ENCODE measurements around the gene CACNA1C.

The CACNA1C gene

DNA sequence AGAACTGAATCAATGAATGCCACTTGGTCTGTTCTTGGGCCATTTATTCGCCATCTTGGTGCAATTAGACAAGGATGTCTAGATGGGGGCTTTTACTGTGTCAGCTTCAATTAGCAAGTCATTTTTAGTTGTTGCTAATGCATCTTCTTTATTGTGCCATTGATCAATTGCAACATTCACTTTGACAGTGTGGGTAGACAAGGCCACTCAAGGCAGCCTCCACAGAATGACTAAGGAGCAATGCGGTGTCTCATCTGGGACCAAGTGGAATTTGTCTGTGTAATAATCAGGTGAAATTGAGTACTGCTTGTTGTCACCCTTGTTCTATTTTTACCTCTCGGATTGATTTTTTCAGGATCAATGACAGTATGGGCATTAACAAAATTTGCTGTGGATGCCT lies 275.9 kb downstream of the CACNA1C start:
- DNase-seq: no peak

DNA sequence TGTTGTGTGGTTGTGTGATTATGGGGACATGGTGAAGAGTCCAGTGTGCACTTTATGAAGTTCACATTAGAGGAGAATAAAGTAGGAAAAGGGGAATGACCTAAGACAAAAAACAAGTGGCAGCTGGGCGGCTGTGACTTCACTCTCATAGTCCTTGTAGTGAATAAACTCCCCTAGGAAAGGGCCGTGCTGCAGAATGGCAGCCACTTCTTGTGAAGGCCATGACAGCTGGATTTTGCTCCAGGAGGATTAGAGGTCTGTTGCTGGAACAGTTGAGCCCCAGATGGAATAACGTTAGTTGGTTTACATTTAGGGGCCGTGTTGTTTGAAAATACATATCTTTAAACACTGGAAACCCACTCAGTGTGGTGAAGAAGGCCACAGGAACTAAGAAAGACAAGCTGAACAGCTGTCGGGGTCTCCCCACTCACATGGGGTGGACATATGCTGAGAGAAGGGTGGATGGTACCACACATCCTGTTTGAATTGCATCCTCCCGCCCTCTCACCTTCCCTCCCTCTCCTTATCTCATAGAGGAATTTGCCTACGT lies 276.9 kb downstream of the CACNA1C start:
- no peak for DNase-seq

DNA sequence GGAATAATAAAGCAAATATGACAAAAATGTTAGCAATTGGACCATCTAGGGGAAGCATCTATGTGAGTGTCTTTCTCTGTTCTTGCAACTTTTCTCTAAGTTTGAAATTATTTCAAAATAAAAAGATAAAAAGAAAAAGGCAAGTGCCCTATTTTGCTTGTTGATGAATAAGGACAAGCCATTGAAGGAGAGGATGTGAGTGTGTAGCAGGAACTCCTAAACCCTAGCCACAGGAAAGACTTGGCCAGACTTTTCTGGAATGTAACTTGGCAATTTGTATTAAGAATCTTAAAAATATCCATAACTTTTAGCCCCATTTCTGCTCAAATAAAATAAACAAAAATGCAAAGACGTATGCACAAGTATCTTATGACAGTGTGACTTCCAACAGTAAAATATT lies 279.4 kb downstream of the CACNA1C start:
- no peak for DNase-seq

DNA sequence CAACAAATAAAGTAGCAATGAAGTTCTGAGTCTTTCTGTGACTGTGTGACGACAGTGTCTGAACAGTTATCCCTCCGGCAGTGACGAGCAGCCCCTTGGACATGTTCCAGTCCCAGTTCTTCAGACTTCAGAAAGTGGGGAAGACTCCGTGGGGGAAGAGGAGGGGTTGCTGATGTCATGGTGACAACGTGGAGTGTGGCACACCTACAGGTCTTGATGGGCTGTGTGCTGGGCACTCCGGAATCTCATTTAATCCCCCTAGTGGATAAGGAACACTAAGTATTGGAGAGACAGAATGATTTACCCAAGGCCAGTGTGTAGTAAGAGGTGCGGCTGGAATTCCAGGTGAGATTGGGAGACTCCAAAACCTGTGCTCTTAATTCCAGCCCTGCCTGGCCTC lies 280.2 kb downstream of the CACNA1C start:
- DNase-seq: no peak

DNA sequence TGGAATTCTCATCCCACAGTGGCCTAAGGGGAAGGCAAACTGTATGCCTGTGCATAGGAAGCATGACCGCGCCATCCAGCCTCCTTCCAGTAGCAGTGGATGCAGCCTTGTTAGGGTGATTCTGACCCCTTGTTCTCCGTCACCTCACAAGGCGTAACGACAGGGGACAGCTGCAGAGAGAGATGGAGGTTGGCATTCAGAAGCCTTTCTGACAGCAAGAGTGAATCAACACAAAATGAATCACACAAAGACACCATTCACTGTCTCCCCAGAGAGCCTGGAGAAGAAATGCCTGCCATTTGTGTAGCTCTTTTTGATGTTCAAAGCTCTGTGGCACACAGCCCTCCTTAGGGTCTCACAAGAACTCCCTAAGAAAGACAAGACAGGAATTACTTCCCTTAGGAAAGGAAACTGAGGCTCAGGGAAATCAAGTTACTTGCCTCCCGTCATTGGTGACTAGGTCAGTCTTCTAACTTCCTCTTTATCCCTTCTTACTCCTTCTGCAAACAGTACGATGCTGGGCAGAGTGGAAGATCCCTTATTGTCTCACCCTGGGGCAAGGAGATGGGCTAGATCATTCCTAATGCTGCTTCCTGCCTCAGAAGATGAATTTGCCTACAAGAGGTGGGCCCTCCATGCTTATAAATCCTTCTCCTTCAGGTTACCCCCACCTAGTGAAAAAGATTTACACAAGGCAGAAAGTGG lies 280.9 kb downstream of the CACNA1C start:
- DNase-seq: no peak

DNA sequence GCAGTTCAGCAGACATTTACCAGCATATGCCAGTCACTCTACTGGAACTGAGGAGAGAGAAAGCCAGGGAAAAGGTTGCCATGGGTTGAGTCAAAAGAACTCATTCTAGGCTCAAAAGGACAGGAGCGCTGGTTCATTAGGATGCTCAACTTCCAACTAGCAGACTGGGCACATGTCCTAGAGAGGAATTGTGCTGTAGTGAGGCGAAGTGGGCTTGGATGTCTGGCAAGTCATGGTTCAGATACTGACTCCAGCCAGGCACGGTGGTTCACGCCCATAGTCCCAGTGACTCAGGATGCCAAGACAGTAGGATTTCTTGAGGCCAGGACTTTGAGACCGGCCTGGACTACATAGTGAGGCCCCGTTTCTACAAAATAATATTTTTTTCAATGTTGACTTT lies 281.5 kb downstream of the CACNA1C start:
- DNase-seq: no peak

DNA sequence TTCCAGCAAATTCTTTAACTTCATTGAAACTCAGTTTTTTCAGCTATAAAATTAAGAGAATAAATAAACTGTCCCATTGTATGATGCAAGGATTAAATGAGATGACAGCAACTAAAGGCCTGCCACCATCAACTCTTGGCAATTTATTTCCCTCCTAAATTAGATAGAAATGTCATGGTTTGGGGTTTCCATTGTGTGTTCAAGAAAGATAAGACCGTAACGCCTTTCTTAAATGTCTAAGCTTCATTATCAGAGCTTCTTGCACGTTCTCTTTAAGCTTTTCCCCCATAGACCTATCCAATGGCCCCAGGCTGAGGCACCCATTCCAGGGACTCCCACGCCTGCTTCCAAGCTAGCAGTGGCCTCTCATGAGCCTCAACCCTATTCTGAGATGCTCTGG lies 281.9 kb downstream of the CACNA1C start:
- DNase-seq: no peak

DNA sequence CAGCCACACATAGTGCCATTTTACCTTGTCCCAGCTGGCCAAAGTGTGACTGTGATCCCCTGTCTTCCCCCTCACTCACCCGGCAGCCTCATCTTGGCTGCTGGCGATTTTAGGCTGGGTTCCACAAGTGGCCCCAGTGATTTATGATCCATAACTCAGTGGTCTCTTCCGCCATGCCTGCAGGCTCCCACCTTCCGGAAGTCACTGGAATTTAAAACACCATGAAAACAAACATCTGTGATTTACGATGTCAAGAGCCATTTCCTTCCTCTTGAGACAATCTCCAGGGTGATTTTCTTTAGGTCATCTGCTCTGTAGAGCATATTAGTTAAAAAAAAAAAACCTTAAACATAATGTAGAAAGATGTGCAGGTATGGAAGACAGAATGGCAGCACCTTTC lies 282.3 kb downstream of the CACNA1C start:
- DNase-seq: no peak

DNA sequence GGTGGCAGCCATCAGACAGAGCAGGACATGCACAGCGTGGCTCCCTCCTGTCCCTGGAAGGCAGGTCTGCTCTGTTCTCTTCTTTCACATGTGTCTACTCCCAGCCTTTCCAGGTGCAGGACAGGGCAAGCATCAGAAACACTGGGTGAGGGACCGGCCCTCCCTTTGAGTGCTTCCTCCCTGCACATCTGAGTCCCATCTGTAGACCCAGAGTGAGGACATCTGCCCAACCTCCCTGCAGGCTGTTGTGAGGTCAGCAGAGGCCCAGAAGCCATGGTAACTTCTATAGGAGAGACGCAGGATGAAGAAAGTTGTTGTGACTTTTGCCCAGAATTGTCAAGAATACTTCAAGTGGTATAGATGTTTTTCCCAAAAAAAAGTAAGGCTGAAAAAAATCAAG lies 282.7 kb downstream of the CACNA1C start:
- no peak for DNase-seq

DNA sequence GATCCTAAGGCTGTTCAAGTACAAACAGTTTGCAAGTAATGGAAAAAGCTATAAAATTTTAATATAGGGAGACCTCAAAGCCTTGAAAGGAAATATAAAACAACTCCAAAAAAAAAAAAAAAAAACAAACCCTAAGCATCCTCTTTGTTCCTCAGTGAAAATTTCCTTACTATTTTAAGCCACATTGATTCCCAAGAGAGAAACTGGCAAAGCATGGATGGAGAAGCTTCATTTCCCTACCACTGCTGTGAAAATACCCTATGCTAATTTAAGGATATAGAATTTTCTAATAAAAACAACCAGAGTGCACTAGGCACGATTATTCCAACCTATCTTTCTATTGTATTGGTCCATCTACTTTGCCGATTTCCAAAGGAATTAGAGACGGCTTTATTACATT lies 283.1 kb downstream of the CACNA1C start:
- no peak for DNase-seq

DNA sequence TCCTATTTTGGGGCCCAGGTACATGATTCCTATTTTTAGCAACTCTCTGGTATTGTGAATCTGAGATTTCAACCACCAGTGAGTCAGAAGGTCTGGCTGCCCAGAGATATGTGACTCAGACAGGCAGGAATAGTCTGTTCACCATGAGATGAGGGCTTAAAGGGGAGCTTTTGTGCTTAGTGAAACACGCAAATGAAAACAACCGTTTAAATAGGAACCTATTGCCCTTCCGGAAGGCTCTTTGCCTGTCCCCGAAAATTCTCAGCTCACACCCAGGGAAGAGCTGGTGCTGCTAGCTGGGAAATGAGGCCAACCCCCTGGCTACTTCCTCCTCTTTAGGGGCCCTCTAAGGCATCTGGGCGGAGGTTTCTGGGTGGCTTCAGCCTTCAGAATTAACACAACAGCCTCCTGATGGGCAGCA lies 283.6 kb downstream of the CACNA1C start:
- no peak for DNase-seq

DNA sequence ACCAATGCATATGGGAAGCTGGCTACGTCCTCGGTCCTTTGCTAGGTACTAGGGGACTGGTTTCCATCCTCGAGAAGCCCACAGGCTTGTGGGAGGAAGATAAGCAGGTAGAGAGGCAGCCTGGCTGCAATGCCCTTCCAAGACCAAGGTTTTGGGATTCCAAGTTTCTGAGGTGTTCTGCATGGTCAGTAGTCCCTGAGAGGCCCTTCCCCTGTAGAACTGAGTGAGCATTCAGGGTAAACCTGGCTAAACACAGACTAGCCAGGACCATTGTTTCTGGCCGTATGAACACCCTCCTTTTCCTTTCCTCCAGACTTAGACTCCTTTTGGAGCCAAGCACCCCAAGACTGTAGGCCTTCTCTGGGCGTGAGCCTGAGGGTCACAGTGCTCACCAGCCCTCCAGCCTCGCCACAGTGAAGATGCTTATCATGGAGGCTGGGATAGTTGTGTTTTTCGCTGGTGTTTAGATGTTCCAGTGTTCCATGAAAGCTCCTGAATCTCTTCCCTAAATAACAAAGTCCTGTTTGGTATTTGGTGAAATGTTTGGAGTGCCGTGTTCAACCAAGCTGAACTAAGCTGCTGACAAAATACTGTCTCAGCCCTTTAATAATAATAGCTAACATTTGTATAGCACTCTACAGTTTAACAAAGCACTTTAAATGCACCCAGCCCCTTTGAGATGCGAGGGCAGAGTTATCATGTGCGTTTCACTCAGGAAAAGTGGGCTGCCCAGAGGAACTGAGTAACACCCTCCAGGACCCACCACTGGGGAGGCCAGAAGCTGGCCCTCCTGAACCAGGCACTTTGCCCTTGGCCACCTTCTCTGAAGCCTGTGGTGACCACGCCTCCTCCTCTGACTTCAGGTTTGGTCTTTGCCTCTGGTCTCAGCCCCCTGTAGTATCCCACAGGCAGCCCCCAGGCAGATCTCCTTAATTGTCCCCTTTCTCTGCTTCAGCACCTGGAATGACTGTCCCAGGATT lies 284.5 kb downstream of the CACNA1C start:
- no peak for DNase-seq

DNA sequence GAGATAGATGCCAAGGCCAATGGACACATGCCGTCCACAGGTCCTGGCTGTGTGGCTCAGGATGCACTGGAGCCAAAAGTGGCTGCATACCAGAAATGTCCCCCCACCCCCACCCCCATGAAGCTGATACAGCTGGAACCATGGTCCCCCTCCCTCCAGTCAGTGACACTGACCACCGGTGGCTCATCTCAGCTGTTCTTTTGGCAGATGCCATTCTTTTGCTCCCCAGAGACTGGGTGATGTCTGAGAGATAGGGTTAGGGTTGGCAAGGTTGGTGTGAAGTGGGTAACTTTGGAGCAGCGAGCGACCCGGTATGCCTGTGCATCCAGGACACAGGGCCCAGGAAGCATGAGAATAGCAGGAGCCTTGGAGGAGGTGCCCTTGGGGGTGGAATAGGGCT lies 285.6 kb downstream of the CACNA1C start:
- no peak for DNase-seq

DNA sequence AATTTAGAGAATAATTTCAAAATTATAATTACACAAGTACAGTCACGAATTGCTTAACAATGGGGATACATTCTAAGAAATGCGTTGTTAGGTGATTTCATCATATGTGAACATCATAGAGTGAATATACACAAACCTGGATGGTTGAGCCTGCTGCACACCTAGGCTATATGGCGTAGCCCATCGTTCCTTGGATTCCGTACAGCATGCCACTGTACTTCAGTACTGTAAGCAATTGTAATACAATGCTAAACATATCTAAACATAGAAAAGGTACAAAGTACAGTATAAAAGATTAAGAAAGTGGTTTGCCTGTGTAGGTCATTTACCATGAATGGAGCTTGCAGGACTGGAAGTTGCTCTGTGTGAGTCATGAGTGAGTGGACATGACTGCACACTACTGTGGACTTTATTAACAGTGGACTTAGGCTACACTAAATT lies 286.2 kb downstream of the CACNA1C start:
- DNase-seq: no peak

DNA sequence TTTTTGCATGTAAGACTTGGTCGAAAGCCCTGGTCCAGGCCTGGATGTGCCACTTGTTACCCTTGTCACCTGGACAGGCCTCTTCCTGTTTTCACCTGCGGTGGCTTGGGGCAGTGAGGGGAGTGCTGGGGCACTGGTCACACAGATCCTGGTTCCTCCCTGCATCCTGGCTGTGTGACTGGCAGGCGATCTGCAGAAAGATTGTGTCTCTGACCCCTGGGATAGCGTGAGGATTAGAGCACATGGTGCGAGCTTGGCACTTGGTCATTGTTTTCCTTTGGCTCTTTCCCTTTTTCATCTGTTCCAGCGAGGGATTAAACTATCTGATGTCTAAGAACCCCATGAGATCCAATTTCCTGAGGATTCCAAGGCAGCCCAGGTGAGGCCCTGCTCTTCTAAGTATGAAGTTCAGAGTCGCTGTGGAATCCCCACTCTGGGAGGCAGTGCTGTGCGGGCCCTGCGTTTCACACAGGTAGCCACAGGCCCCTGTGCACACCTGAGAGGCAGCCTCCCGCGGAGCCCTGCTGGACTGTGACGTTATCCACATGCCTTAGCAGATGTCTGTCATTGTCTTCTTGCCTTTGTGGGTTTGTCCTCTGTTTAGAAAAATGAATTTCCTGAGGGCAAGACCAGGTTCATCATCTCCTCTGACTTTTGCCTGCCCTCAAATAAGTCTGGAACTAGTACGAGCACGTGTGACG lies 288.4 kb downstream of the CACNA1C start:
- no peak for DNase-seq

DNA sequence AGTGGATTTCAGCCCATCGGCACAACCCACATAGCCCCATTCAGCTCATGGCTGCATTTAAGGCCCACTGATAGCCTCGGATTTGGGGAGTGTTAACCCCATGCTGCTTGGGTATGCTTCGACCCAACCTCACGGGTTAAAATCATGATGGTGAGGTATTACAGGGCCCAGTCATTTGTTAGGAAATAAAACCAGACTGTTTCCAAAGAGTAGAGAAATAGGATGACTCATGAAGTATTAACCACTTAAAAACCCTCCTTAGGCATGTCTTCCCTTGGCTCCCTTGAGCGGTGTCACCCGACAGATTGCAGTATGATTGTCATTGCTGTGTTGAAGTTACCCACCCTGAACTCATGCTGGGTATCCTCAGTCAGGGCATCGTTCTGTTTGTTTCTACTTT lies 289.1 kb downstream of the CACNA1C start:
- no peak for DNase-seq

DNA sequence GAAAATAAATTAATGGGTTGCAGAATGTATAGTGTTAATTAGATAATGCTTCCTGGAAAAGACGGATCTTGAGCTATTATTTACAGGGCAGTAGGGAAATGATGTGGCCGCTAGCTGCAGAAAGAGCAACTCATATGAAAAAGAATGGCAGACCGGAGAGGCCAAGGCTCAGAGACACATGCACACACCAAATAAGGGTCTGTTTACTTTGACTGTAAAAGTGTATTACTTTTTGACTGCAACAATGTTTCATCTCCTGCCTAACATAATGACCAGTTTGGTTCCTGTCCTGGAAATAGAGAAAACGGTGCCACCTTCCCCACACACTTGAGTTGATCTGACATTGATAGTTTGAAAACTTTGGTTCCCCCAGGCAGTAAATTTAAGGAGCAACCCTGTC lies 290.9 kb downstream of the CACNA1C start:
- DNase-seq: no peak

DNA sequence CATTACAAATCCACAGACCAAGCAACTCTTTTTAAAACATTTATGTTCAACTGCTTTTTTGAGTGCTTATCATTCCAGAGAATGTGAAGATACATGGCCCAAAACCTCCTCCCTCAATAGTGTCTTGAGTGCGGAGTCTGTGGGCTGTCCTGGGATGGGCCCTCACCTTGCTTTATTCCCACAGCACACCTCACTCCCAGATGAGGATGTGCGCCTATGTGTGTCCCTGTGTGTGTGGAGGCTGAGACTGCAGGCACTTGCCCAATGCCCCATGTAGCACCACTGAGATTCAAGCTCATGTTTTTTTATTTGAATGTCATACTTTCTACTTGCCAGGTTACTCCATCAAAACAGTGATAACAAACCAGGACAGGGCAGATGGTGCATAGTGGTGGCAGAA lies 291.7 kb downstream of the CACNA1C start:
- no peak for DNase-seq

DNA sequence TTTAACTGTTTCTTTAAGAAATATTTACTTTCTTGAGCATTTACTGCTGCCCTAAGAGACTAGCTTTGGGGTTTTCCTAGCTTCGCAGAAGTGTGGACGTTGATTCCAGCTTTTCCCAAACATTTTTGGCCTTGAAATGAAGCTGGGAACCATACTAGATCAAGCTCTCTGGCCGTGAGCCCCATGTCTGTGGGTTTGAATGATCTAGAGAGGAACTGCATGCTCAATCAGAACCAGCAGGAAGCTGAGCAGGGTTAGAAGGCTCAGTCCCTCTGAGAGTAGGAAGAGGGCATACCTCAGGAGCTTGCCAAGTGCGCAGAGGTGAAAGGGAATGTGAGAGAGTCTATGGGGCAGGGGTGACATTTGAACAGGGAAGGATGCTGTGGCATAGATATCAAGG lies 292.1 kb downstream of the CACNA1C start:
- no peak for DNase-seq

DNA sequence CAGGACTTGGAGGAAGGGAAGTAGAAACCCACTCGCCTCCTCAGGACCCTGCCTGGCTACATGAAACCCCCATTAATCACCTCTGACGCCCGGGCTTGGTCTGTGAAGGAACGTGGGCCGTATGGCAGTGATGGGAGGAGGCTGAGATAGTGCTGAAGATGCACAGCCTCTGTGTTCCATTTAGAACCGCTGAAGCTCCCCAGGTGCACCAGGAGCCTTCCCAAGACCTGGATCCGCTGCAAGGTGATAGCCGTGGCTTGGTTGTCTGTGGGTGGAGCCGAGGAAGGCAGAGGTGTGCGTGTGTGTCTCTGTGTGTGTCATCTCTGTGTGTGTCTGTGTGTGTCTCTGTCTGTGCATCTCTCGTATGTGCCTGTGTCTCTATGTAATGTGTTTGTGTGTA lies 293.1 kb downstream of the CACNA1C start:
- DNase-seq: no peak

DNA sequence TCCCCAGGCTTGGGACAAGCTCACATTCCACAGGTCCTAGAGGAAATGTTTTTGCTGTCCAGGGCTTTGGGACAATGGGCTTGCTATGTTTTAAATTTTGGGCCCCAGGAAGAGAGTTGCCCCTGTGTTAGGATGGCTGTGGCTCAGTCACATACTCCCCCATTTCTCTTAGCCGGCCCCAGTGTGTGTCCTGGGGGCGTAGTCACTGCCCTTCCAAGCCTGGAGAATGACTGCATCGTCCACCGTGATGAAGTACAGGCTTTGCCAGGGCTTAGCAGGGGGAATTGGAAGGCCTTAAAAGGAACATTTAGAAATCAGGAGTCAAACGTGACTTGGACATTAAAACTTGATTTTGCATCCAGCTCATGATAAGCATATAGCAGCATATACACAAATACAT lies 293.6 kb downstream of the CACNA1C start:
- no peak for DNase-seq

DNA sequence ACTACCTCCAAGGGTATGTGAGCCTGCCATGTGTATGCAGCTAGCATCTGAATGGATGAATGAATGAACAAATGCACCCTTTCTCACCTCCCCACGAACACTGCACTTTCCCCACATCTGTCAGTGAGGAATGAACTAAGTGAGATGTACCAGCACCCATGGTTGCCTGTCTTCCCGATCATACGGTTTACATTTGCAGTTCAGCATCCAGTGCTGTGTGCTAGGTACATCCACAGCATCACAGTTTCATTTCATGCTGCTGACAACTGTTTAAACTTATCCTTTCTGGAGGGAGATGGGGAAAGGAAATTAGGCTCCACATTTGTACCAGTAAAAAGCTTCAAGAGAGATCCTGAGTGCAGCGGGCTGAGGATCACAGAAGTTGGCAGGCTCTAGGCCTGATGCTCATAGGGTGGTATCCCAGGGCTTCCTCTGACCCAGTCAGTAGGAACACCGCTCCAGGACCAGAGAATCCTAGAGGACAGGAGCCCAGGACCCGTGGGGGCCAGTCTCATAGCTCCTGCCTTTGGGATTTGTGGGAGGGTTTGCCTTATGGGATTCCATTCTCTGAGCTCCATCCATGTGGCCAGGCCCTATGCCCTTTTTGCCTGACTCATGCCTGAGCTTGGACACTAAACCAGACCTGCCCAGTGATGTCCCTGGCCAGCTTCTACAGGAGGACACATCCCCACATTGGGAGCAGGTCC lies 294.5 kb downstream of the CACNA1C start:
- no peak for DNase-seq
